ENCODE data around the gene TESMIN.

The TESMIN gene

DNA sequence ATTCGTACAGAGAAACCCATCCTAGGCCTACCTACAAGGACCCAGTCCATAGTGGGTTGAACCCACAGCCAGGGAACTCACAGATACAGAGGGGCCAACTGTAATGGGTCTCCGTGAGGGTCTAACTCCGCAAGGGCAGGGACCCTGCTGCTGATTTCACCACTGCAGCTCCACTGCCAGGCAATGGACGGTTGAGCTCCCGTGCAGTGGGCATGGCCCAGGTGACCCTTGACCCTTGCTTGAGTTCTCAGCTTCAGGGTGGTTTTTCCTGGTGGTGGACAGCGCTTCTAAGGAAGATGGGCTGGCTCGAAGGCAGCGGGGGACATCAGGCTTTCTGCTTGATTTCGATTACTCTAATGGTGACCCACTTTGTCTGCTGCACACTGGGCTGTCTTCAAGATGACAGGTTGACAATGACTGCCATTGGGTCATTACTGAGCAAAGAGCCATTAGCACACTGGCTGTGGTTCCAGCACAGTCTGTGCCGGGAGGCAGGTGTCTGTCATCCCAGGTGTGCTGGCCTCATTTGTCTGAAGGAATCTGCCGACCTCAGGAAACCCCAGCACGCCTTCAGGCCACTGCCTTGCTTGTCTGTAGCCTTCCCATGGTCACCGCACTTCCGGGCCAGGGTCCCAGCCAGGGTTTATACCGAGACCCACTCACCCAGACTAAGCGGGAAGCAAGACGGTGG, 70.6 kb downstream of the TESMIN start:
- DNase-seq, result no peak

DNA sequence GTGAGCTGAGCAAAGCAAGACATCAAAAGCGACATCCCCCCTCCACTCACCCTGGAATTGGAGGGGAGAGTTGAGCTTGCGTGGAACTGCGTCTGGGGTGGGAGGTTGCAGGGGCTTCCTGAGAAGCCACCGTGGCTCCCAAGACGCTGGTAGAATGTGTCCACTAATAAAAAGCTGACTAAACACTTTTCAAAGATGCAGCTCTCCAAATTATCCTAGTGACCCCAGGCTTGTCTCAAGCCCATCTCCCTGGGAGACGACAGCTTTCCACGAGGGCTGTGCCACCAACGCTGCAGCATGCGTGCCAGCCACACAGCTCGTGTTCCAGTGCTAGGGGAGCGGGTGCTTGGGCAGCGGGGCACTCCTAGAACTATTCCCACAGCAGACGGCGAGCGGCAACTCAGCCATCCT, 73.3 kb downstream of the TESMIN start:
- DNase-seq, result no peak

DNA sequence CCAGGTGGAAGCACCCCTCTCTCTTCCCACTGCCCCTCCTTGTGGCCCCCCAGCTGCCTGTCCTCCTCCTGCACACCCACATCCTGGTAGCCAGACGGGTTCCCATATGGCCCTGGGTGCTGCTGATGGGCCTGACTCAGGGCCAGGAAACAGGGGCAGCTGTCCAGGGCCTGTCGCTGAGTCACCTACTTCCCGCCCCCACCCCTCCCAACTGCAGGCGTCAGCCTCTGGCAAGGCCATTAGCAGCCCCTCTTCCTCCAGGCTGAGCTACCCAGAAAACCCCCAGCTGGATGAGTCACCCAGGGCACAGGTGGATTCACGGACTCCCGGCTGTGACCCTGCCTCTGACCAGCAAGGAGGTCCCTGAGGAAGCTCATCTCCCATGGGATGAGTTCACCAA, 73.9 kb downstream of the TESMIN start:
- DNase-seq, result no peak

DNA sequence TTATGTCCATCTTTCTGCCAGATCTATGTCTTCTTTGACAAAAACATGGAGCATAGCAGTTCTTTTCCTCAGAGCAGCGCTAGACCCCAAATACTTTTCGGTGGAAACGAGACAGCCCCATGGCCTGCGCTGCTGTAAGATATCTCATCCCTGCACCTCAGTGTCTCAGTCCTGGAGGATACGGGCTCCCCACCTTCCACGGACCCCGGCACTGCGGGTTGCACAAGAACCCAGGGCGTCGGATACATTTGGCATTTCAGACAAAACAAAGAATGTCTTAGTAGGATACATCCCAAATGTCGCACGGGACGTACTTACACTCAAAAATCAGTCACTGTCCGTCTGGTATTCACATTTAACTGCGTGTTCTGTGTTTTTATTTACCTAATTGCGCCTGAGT, 76.9 kb downstream of the TESMIN start:
- no peak for DNase-seq

DNA sequence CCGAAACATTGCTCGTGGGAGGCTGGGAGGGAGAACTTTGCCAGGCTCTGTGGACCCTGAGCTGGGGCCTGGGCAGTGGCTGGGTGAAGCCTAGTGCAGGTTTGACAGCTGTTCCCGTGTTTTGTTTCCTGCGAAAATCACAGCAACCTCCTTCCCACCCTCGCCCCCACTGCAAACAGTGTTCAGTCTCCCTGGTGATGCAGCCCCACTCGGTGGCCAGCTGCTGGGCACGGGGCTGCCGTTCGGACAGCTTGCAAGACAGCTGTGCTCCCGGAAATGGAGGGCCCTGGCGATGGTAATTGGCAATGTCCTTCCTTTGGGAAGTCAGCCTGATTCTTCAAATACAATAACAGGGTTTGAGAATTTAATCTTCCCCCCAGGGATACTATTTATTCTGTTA, 77.3 kb downstream of the TESMIN start:
- no peak for DNase-seq

DNA sequence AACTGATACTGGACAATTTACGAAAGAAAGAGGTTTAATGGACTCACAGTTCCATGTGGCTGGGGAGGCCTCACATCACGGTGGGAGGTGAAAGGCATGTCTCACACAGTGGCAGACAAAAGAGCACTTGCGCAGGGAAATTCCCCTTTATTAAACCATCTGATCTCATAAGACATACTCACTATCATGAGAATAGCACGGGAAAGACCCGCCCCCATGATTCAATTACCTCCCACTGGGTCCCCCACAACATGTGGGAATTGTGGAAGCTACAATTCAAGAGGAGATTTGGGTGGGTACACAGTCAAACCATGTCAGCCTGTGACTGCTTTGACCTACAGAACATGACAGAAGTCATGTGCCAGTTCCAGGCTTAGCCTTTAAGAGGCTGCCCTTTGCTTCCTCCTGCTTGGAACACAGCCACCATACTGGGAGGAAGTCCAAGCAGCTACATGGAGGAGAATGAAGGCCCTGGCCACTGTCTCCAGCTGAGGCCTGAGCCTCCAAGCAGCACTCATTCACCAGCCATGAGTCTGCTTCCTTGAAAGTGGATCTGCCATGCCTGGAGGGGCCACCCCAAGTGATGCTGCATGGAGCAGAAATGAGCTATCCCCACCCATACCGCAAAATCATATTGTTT, 77.9 kb downstream of the TESMIN start:
- DNase-seq, result no peak

DNA sequence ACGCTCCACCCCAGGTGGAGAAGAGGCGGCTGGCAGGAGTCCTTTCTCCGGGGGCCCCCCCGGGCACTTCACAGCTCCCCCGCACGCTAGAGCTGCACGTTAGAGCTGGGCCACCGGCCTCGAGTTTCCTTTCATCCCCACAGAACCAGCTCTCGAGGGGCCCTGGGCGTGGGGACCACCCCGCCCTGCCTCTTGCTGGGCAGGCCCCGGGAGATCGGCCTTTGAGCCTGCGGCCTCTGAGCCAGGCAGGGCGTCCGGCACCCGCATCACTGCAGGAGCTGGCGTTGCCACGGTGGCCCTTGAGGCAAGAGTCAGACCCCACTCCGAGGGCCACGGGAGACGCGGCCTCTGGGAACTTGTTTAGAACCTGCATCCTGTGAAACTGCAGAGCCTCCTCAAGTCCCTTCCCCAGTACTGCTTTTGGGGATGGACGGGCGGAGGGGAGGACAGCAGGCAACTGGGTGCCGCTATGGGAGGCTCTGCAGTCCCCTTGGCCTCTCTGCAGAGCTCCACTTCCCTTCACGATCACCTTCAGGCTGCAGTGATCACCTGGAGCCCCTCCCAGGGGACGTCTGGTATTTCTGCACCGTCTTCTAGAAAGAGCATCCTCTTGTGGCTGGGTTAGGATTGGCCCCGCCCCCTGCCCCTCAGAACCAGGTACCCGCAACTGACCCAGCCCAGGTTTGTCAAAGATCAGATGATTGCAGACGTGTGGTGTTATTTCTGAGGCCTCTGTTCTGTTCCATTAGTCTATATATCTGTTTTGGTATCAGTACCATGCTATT, 80.9 kb downstream of the TESMIN start:
- no peak for DNase-seq

DNA sequence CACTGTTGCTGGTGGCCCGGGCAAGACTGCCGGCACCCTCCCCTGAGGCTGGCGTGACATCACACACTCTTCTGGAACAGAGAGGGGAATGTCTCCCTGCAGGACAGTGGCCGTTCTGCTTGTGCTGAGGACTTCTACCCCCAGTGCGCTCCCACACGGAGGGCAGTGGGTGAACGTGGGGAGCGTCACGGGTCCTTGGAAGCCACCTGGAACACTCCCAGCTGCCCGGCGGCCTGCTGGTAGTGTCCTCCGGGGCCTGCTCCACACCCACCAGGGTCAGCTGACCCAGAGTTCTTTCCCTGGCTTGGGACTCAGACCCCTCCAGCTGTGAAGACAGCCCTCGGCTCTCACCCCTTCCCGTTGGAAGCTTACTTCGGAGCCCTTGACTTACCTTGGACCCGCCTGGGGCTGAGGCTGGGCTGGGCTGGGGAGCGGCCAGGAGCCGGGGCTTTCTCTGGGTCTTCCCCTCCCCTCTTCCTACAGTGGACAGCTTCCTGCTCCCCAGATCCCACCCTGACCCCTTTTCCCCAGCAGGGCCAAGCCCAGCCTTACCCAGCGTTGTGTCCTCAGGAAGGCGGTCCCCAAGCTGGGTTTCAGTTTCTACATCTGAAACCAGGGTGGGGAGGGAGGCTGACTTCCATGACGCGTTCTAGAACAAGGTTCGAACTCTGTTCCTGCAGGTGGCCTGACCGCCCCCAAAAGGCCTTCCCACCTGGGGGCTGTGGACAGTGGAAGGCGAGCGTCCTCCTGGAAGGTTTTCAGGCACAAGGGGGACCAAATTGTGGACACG, 81.8 kb downstream of the TESMIN start:
- no peak for DNase-seq

DNA sequence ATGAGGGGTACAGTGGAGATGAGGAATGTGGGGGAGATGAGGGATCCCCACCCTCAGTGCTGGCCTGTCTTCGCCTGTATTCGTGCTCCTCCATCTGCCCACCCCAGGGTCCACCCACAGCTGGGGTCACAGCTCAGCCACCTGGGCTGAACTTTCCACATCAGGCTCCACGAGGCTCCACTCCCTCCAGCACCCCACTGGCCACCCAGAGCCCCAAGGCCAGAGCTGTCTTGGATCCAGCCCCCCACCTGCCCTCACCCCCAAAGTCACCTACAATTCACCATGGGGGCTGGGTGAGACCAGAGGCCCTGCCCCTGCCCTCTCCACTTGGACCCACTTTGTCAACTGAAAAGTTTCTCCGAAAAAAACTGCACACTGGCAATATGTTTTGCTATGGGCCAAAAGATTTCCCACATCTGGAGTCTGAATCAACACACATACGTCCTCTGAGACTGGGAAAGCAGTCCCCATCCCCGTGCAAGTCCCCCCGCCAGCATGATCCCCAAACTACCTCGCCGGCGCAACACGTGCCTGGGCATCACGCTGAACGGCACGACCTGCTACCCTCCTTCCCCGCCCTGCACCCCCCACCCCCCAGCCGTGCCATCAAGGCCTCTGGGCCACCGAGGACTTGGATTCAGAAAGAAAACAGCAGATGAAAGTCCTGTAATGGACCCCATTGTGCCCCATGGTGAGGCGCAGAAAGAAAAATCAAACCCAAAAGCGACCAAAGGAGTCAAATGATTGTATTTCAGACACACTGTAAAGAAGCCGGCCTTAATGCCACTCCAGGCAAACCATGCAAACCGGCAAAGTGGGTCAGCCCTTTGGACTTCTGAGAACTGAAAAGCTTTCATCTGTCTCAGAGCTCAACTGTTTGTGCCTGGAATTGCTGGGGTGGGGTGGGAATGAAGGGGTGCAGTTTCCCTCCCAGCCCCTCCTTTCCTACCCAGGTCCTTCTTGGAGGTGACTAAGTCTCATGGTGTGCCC, 83.5 kb downstream of the TESMIN start:
- no peak for DNase-seq

DNA sequence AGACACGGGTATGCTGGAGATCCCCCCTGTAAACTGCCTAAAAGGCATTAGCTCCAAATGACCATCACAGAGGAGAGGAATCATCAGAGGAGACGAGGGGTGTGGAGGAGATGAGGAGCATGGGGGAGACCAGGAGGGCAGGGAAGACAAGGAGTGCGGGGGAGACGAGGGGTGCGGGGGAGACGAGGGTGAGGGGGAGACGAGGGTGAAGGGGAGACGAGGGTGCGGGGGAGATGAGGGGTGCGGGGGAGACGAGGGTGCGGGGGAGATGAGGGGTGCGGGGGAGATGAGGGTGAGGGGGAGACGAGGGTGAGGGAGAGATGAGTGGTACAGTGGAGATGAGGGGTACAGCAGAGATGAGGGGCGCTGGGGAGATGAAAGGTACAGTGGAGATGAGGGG, 84.5 kb downstream of the TESMIN start:
- DNase-seq, result no peak

DNA sequence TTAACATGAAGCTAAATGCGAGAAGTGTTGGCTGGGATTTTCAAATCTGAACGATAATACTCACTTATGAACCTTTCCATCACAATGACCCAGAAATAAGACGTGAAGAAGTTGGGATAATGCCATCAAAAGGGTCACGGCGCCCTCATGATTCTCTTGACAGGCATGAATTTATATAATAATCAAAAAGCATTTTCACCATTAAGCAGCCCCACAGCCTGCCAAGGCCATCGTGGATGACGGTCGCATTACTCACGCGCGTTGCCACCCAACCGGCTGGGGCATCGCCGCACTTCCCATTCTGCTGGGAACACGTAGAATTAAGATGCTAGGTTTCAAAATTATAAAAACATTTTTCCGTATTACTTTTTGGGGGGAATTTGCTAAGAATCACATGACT, 85.9 kb downstream of the TESMIN start:
- no peak for DNase-seq

DNA sequence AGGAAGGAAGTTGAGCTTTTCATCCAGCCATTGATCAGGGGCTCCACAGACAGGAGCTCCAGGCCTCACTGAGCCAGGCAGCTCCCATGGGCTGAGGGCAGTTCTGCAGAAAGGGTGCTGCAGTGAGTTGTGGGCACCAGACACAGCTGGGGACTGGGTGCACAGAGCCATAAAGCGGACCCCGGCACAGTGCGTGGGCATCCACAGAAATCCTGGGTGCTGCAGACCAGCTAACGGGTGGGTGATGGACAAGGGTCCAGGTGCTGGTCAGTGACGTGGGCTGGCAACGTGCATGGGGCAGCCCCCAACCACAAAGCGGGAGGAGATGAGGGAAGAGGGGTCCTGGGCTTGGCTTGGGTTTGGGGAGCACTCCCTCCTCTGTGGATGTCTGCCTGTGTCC, 86.4 kb downstream of the TESMIN start:
- DNase-seq, result no peak

DNA sequence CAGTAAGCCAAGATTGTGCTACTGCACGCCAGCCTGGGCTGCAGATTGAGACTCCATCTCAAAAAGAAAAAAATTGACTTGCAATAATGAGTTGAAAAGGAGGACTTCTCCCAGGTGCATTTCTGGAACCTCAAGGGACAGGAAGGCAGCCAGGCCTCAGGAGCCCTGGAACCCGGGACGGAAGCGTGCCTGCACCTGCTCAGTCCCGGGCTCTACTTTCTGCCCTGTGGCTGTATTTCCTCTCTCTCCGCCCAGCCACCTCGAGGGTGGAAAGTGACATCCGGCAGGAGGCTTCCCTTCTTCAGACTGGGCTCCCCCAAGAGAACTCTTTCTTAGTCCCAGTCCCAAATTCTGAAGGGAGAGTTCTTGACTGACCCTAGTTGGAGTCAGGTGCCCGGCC, 87.2 kb downstream of the TESMIN start:
- no peak for DNase-seq

DNA sequence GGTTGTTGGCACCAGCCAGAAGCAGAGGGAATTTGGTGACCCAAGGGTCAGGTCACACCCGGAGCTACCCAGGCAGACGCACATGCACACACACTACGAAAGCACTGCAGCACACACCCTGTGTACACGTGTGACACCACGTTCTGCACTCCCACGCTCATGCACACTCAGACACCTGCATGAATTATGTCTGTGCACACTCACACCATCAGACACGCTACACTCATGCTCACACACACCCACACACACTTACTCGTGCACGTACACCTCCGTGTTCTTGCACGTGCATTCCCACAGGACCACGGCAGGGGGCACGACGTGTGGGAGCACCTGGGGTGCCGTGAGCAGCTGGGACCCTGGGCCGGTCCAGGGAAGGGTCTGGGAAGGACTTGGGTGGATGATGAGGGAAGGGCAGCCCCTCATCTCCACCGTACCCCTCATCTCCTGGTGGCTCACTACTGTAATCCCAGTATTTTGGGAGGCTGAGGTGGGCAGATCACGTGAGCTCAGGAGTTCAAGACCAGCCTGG, 87.8 kb downstream of the TESMIN start:
- no peak for DNase-seq

DNA sequence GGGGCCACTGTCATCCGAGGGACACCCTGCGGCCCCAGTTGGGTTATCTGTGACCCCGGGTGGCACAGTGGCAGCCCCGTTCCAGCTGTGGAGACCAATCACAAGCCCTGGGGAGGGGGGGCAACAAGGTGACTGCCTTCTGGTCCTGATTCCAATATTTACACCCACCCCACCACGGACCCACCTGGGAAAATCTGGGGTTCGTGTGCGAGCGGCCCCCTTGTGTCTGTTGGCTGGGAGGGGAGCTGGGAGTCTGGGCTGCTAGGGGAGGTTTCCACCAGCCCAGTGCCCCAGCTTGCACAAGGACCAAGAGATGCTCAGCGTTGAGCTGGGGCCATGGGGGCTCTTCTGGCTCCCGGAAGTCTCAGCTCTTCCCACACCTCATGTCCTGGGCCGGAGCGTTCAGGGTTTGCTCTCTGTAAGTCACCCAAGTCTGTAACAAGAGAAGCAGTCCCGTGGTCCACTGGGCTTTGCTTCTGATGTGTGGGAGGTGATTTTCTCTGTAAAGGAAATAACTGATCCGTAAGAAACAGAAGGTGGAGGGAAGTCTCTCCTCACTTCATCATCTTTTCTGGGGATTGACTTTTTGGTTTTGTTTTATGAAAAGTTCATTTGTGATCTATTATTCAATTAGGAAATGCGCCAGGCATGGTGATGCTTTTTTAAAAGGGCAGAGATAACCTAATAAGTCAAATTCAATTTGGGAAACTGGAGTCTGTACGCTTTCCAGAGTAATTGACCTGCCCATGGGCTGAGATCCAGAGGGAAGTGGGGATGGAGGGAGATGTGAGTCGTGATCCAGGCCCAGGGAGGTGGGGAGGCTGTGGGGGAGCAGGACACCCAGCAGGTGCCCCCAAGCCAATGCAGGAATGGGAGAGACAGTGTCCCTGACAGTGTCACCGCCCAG, 89.4 kb downstream of the TESMIN start:
- DNase-seq, result no peak

DNA sequence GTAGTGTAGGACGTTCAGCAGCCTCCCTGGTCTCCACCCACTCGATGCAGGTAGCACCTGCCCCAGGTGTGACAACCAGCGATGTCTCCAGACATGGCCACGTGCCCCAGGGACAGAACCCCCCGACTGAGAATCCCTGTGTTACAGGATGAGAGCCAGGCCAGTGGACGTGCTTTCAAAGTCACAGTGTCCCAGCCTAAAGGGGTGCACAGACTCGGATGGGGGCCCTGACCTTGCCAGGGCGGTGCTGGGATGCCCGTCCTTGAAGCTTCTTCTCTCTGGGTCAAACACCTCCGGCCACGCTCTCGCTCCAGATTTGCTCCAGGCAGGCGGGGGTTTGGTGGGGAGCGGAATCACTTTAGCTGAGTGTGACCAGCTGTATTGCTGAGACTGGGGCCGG, 90.3 kb downstream of the TESMIN start:
- DNase-seq, result no peak

DNA sequence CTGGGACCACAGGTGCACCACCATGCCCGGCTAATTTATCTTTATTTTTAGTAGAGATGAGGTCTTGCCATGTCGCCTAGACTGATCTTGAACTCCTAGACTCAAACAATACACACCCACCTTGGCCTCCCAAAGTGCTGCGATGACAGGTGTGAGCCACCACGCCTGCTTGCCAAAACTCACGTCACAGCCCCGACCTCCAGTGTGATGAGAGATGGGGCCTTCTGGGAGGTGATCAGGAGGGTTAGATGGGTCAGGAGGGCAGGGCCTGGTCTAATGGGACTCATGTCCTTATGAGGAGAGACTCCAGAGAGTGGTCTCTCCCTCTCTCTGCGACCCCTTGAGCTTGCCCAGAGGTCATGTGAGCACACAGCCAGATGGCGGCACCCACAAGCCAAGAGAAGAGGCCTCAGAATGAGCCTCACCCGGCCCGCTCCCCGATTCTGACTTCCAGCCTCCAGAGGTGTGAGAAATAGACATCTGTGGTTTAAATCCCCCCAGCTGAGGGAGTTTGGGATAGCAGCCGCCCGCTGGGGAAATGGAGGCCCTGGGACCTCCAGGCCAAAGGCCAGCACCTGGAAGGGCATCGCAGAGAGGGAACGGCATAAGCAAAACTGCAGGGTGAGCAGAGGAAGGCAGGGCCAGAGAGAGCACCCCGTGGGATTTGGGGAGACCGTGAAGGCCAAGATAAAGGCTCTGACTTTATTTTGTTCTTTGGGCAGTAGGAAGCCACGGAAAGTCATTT, 91.1 kb downstream of the TESMIN start:
- DNase-seq, result no peak

DNA sequence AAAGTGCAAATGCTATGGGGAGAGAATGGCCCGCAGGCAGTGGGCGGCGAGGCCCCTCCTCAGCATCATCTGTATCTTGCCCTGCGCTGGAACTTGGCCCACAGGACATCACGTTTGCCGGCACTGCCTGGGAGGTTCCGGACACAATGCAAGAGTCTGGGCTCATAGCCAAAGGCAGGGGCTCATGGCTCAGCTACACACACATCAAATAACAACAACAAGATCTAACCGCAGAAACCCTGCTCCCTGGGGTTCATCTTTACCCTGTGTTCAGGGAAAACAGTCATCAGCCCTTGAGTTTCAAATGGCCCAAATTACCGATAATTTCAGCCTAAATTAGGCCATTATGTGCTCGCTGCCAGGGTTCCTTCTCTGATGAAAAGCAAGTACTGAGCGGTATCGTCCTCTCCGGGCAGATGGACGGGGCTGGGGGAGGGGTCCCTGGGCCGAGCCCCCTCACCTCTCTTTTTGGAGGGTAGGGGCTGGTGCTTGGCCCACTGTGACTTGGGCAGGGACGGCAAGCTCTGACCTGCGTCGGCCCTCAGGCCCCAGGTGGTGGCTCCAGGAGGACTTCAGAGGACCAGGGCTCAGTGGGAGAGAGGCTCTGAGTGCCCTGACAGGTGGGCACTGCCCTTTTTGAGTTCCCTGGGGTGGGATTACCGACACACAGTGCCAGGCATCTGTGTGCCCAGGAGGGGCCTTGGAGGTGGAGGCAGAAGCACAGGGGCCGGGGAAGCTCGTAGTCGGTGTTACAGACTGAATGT, 92.0 kb downstream of the TESMIN start:
- no peak for DNase-seq

DNA sequence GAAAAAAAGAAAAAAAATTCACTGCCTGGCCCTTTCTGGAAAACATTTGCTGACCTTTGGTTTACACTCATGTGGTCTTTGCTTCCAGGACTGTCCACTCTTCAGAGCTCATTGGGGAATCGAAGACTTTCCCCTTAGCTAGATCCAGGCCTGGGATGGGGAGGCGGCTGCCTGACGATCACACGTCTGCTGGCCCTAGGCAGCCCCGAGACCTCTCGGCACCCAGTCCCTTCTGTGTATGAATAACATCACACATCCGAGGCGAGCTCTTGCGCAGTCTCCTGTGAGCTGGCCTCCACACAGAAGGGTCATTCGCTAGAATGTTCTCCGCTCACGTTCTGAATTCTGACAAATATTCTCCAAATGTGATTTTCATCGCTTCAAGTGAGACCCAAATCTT, 92.7 kb downstream of the TESMIN start:
- no peak for DNase-seq

Measured in NCI-H1048 (cell line).